NAMALWA (cell line): ENCODE measurements around the gene CSMD2.
A peak's percentile ranks its signal among the peaks of the same experiment; 100 is the strongest.

ENCODE experiments used
- DNase-seq: peaks from one replicate; pipeline ENCODE4 v3.0.0-alpha.2; 2015; ENCODE audit warnings: low spot score

The CSMD2 gene

DNA sequence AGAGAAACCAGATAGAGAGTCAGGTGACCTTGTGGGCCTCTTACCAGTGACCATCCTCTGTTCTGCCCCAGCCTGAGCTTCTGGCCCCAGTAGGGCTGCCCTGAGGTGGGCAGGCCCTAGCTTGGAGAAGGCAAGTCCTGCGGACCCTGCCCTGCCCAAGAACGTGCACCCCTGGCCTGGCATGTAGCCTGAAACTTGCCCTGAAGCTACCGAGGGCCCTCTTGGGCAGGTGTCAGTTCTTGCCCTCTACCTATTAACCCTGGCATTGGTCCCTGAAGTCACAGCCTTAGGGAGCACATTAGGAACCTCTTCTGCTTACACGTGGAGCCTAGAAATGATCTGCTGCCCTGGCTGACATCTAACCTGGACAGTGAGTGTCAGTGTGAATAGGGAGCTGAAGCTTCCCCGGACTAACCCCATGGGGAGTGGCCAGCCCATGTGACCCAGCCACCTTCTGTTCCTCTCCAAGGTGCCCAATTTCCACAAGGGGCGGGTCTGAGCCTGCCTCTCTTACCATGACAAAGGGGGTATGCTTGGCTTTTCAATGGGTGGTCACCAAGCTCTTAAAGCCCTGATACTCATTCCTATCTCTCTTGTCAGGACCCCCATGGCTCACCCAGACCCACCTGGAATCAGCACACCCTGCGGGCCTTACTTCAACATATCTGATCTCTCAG lies 529.6 kb downstream of the CSMD2 start:
- no peak for DNase-seq

DNA sequence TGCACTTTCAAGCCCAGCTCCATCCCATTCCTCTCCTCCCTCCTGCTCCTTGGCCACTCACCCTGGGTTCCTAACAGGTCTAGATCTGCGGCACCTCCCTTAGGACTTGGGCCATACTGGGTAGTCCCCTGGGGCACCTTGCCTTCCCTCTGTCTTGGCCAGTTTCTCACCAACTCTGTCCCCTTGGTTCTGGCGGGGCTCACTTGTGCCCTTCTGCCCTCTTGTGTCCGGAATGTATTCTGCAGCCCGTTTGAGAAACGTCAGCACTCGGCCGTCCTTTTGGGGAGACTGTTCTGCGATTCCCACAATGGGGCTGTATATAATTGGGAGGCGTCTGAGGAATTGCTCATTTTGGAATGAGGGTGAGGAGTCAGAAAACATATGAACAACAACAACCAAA lies 530.2 kb downstream of the CSMD2 start:
- peak; percentile 64 for DNase-seq

DNA sequence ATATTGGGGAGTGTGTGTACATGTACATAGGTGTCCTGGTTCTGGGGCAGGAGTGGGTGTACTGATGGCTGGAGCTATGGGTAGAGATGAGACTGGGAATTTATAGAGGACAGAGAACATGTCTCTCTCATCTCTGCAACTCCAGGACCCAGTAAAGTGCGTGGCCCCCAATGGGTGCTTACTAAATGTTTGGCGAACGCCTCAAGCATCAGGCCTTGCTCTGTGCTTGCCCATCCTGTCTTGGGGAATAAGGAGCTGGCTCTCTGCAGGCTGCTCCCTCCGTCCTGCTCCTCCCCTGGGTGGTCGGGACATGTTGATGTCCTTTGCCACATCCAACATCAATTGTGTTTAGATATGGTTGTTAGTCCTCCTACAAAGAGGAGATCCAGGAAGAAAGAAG lies 530.9 kb downstream of the CSMD2 start:
- no peak for DNase-seq

- DNase-seq = peak; percentile 91
These were observed 531.8 kb downstream of the CSMD2 start for GRCh38 chr1:33633019-33633801.

DNA sequence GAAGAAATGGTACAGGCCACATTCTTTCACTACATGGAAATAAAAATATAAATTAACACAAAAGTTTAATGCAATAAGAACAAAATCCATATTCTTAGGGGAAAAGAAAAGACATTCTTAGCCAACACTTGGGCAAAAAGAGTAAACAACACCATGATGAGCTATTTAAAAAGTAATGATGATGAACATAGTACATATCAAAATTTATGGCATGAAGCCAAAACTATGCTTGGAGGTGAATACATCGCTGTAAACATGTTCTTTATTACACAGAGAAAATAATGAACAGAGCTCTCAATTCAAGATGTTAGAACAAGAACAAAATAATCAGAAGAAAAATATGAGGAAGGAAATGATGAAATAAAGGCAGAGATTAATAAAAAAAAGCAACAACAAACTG lies 534.3 kb downstream of the CSMD2 start:
- DNase-seq = no peak

DNA sequence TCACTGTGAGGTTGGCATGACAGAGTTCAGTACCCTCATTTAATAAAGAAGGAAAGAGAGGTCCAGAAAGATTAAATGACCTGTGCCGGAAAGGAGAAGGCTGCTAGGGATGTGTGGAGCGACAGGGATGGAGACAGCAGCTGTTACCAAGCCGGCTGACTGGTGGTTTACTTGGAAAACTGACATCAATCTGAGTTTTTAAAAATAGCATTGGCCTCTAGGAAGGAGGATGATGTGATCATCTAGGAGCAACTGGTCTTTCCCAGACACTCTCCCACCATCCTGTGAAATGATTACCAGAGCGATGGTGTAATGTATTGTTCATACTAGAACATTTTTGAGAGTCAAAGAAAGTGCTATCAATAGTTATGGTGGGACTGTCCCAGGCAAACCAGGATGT lies 538.2 kb downstream of the CSMD2 start:
- no peak for DNase-seq

DNA sequence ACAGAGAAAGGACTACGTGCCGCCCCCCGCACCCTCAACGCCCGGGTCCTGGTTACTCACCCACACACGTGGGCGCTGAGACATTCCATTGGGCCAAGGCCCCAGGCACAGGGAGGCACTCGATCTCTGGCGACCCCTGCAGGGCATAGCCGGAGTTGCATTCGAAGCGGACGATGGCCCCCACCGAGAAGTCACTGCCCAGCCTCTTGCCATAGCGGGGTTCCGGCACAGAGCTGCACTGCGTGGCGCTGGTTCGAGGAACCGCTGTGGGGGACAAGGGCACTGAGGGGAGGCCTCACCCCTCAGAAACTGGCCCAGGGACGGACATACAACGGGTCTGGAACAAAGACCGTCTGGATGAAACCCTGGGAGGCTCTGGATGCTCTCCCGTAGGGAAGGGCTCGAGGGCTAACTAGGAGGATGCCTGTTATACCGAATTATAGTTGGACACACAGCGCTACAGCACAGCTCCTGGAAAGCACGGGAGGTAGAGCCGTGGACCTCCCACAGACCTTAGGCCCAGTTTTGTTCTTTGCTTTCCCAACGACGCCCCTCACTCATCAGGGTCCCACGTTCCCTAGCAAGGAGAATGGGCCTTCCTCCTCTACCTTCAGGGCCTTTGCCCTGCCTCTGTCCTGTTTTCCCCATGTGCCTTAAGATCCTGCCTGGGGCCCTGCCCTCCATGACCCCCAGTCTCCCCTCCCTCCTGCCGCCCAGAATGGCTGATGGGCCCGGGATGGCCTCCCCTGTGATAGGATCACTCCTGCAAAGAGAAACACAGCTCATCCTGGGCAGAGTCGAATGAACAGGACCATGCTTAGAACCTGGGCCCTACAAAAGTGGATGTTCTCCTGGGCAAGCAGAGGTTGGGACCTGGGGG lies 539.8 kb downstream of the CSMD2 start:
- peak; percentile 16 for DNase-seq

DNA sequence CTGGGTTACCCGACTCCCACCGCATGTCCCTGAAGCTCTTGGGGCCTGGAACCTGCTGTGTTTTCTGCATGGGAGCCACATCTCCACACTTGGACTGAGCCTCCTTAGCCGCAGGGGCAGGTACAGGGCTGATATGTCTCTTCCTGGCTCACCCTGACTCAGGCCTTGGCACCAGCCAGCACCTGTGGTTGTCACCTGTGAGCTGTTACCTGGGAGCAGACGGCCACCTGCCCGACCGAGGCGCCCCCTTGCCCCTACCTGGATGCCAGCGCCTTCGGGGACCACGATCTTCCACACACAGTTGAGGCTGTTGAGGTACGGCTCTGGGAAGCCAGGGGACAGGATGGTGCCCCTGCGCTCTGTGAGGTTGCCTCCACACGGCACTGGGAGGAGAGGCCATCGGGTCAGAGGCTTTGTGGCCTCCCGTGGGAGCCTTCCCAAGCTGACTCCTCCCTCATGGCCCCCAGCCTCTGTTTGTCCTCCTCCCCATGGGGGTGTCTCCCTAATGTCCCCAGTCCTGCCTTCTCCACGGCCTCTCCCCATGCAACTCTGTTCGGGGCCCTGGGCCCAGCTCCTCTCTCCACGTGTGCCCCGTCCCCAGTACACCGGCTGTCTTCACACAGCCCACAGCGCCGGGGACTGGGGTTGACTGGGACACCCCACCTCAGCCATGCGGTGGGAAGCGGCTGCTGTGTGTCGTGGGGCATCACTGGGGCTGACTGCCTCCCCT lies 540.6 kb downstream of the CSMD2 start:
- DNase-seq = no peak

GRCh38 chr1:33623811-33624210 lies 541.2 kb downstream of the CSMD2 start:
- DNase-seq = no peak

DNA sequence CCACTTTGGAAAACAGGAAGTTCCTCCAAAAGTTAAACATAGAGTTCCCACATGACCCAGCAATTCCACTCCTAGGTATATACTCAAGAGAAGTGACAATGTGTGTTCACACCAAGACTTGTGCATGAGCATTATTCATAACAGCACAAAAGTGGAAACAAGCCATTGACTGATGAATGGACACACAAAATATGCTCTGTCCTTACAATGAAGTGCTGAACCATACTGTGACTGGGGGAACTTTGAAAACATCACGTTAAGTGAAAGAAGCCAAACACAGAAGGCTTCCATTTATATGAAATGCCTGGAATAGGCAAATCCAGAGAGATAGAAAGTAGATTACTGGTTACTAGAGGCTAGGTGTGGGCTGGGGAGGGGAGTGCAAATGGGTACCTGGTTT lies 542.3 kb downstream of the CSMD2 start:
- no peak for DNase-seq

- no peak for DNase-seq
These were observed 546.4 kb downstream of the CSMD2 start for GRCh38 chr1:33618636-33619035.

DNA sequence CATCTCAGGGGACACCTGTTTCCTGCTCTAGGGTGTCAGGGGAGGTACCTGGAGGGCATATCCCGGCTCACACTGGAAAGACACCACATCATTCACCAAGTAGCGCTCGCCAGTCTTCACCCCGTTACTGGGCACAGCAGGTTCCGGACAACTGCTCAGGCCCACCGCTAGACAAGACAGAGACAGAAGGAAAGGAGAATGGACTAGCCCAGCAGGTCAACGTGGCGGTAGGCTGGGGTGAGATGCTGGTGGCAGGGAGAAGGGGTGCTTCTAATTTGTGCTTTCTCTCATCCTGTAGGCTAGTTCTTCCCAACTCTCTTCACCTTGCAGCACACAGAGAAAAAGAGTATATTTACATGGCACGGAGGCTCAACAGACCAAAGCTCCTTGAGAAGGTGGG lies 547.6 kb downstream of the CSMD2 start:
- DNase-seq = no peak

GRCh38 chr1:33616780-33617179 lies 548.2 kb downstream of the CSMD2 start:
- no peak for DNase-seq

DNA sequence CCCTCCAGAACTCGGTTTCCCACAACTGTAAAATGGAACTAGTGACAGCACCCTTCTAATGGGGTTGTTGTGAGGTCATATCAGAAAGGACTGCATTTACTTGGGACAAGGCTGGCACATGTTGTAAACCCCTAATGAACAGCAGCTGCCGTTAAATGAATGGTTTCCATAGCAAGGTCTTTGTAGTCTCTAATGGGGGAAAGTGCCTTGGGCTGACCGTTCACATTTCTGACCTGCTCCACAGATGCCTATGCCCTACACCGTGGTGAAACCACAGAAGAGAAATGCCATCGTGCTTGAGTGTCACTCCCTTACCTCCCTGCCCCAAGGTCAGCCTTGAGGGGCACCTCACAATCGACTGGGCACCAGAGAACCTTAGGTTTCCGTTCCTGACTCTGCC lies 549.5 kb downstream of the CSMD2 start:
- DNase-seq = no peak

- no peak for DNase-seq
These were observed 554.1 kb downstream of the CSMD2 start for GRCh38 chr1:33610864-33611455.

GRCh38 chr1:33610391-33610790 lies 554.6 kb downstream of the CSMD2 start:
- DNase-seq = no peak

DNA sequence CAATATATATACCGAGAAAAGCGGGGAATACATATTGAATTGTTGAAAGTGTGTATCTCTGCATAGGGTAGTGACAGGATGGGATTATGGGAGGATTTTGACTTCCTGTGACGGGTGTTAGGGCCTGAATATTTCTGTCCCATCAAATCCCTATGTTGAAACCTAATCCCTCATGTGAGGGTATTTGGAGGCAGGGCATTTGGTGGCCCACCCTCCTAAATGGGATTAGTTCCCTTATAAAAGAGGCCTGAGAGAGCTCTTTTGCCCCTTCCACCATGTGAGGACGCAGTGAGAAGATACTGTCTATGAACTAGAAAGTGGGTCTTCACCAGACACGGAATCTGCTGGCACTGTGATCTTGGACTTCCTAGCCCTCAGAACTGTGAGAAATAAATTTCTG lies 555.3 kb downstream of the CSMD2 start:
- DNase-seq = no peak

GRCh38 chr1:33608825-33609400 lies 556.1 kb downstream of the CSMD2 start:
- DNase-seq = no peak

GRCh38 chr1:33607444-33608005 lies 557.5 kb downstream of the CSMD2 start:
- no peak for DNase-seq

DNA sequence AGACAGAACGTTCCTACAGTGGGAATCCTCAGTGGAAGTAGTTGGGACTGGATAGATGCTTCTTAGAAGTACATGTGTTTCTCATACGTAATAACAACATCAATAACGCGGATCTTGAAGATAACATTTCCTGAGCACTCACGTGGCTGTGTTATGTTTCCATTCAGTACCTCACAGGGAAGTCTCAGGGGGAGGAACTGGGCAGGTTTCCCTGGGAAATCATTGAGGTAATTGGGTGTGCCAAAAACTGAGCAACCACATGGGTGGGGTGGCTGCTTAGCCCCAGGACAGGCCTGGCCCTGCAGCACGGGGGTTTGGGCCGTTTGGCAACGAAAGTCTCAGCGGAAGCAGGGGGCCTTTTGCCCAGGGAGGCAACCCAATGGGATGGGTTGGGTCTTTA lies 558.8 kb downstream of the CSMD2 start:
- no peak for DNase-seq

DNA sequence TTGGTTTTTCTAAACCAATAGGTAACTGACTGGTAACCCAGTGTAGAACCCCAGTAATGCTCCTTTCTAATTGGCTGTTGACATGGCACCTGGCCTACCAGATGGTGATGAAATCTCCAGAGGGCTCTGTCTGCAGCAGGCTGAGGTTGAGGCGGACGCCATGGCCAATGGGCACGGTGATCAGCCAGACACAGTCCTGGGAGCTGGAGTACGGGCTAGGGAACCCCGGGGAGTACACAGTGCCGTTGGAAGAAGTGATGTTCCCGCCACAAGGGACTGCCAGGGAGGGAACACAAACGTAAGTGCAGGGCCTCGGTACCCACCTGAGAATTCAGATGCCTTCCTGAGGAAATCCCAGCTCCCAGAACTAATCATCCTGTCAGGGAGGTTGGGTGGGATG lies 562.8 kb downstream of the CSMD2 start:
- no peak for DNase-seq
